HCT116 (cell line): Measurements from ENCODE around the gene RERG. TPM values are rescaled to one million over a fixed set of nuclear protein-coding genes. Genes with fewer than 3 reads are reported as not detected.

ENCODE experiments used
- ATAC-seq: fragments of 200-7000 bp; cut with Tn5 transposase; 2 replicates; pipeline ENCODE4 v1.9.1; 2020; ENCODE audit warnings: mild to moderate bottlenecking, moderate library complexity
- BruUV-seq: library from RNA; stranded (reverse); fragments of 400-500 nt; replicated peaks from 2 replicates; lab custom pipeline; 2021; lab: Mats Ljungman, UMichigan
- CTCF ChIA-PET: fragments of 300-600 bp; sonication (Branson Sonifier 250); formaldehyde crosslinking; loops from one replicate; lab custom pipeline; 2021; ENCODE audit warnings: antibody characterized with exemption; lab: Charles Lee
- POLR2A ChIA-PET: fragments of 300-600, 350-600 bp; sonication (Branson Sonifier 250); formaldehyde crosslinking; loops from one replicate; lab custom pipeline; 2021; ENCODE audit warnings: antibody characterized with exemption; lab: Charles Lee
- RAD21 ChIA-PET, 2 experiments: fragments of 300-600 bp; sonication (Branson Sonifier 250); formaldehyde crosslinking; loops; one replicate each; lab custom pipeline; 2023; ENCODE audit warnings: low total read pairs in 2 of 2; ENCODE audit not compliant: uncharacterized antibody in 2 of 2, unreplicated experiment in 2 of 2, low non-redundant PET in 1 of 2; lab: Charles Lee
- DNase-seq: peaks from one replicate; pipeline ENCODE4 v3.0.0-alpha.2; 2010; ENCODE audit warnings: low read depth, low spot score
- H2AFZ ChIP-seq: fragments of 200-600 bp; shearing (Covaris generic), sonication (generic); 2 replicates; pipeline ENCODE4 v1.6.1; 2017; ENCODE audit warnings: low read depth, mixed run types, mixed read lengths, antibody characterized with exemption, low read length; ENCODE audit not compliant: poor library complexity, severe bottlenecking
- H3K27ac ChIP-seq: 2 replicates; pipeline ENCODE4 v1.5.1; 2012; ENCODE audit warnings: low read depth, low read length
- H3K27me3 ChIP-seq: fragments of 200-600 bp; sonication (generic); 2 replicates; pipeline ENCODE4 v1.6.1; 2016; ENCODE audit warnings: mixed run types, low read length, mixed read lengths; ENCODE audit not compliant: insufficient read depth
- H3K36me3 ChIP-seq, 2 experiments: fragments of 200-500 bp in 1 of 2; fragments of 200-600 bp in 1 of 2; sonication (Bioruptor generic) in 1 of 2; sonication (generic) in 1 of 2; 2 replicates each; pipeline versions ENCODE4 v1.5.1 to v1.6.1; 2014 to 2016; ENCODE audit warnings: low read length in 2 of 2, inconsistent platforms in 1 of 2, mixed read lengths in 1 of 2, mixed run types in 1 of 2; ENCODE audit not compliant: insufficient read depth in 2 of 2, control insufficient read depth in 1 of 2
- H3K4me1 ChIP-seq, 2 experiments: fragments of 200-600 bp in 1 of 2; sonication (generic) in 1 of 2; 2 replicates each; pipeline versions ENCODE4 v1.5.1 to v1.6.1; 2012 to 2017; ENCODE audit warnings: low read length in 2 of 2, inconsistent platforms in 1 of 2, mild to moderate bottlenecking in 1 of 2, mixed read lengths in 1 of 2, mixed run types in 1 of 2, moderate library complexity in 1 of 2; ENCODE audit not compliant: insufficient read depth in 2 of 2, control insufficient read depth in 1 of 2
- H3K4me2 ChIP-seq: fragments of 200-600 bp; sonication (generic); 2 replicates; pipeline ENCODE4 v1.6.1; 2017; ENCODE audit warnings: mixed run types, low read length, mixed read lengths
- H3K4me3 ChIP-seq, 2 experiments: fragments of 200-600 bp in 1 of 2; sonication (generic) in 1 of 2; replicated peaks in 1 of 2; 2 replicates each; pipeline ENCODE4 v1.5.1; 2011 to 2016; ENCODE audit warnings: low read length in 2 of 2, control low read depth in 1 of 2, low read depth in 1 of 2, mild to moderate bottlenecking in 1 of 2, mixed read lengths in 1 of 2, mixed run types in 1 of 2
- H3K79me2 ChIP-seq: fragments of 200-600 bp; sonication (generic); 2 replicates; pipeline ENCODE4 v1.6.1; 2017; ENCODE audit warnings: mild to moderate bottlenecking, mixed run types, low read length, moderate library complexity, mixed read lengths; ENCODE audit not compliant: insufficient read depth
- H3K9ac ChIP-seq: fragments of 200-600 bp; sonication (generic); 2 replicates; pipeline ENCODE4 v1.6.1; 2016; ENCODE audit warnings: low read length, mixed read lengths
- H3K9me2 ChIP-seq: fragments of 200-600 bp; sonication (generic), shearing (Covaris generic); 2 replicates; pipeline ENCODE4 v1.6.1; 2017; ENCODE audit warnings: mixed run types, mild to moderate bottlenecking, moderate library complexity; ENCODE audit not compliant: insufficient read depth
- H3K9me3 ChIP-seq, 2 experiments: fragments of 200-500 bp in 1 of 2; fragments of 200-600 bp in 1 of 2; sonication (Bioruptor generic) in 1 of 2; sonication (generic) in 1 of 2; 2 replicates each; pipeline ENCODE4 v1.6.1; 2014 to 2017; ENCODE audit warnings: low read length in 2 of 2, mixed read lengths in 2 of 2, inconsistent platforms in 1 of 2, low read depth in 1 of 2, mild to moderate bottlenecking in 1 of 2, mixed run types in 1 of 2, moderate library complexity in 1 of 2; ENCODE audit not compliant: control insufficient read depth in 1 of 2, insufficient read depth in 1 of 2
- H4K20me1 ChIP-seq: fragments of 200-600 bp; sonication (generic), shearing (Covaris generic); 2 replicates; pipeline ENCODE4 v1.6.1; 2017; ENCODE audit warnings: mixed run types, mild to moderate bottlenecking, moderate library complexity; ENCODE audit not compliant: insufficient read depth
- CBX3 ChIP-seq: IDR thresholded peaks from 2 replicates; pipeline ENCODE4 v1.6.1; 2012; ENCODE audit warnings: low read depth
- CTCF ChIP-seq, 3 experiments: fragments of 200-600 bp in 1 of 3; sonication (generic) in 1 of 3; IDR thresholded peaks in 2 of 3; conservative IDR thresholded peaks in 1 of 3; 2 replicates each; pipeline ENCODE4 v1.5.1; 2012 to 2017; ENCODE audit warnings: low read depth in 2 of 3, low read length in 2 of 3, antibody characterized with exemption in 1 of 3, borderline replicate concordance in 1 of 3, control low read depth in 1 of 3, mild to moderate bottlenecking in 1 of 3, mixed read lengths in 1 of 3, mixed run types in 1 of 3, moderate library complexity in 1 of 3; ENCODE audit not compliant: insufficient read depth in 1 of 3
- EGR1 ChIP-seq: IDR thresholded peaks from 2 replicates; pipeline ENCODE4 v1.6.1; 2012; ENCODE audit warnings: low read depth
- ELF1 ChIP-seq: IDR thresholded peaks from 2 replicates; pipeline ENCODE4 v1.6.1; 2012; ENCODE audit warnings: low read depth, borderline replicate concordance
- EZH2 ChIP-seq: fragments of 200-600 bp; sonication (generic); IDR thresholded peaks from 2 replicates; pipeline ENCODE4 v1.6.1; 2017; ENCODE audit warnings: antibody characterized with exemption, mixed run types
- EZH2phosphoT487 ChIP-seq: fragments of 200-600 bp; IDR thresholded peaks from 2 replicates; pipeline ENCODE4 v1.6.1; 2018; ENCODE audit warnings: antibody characterized with exemption, borderline replicate concordance
- FOSL1 ChIP-seq: IDR thresholded peaks from 2 replicates; pipeline ENCODE4 v1.6.1; 2012; ENCODE audit warnings: low read depth
- JUND ChIP-seq: IDR thresholded peaks from 2 replicates; pipeline ENCODE4 v1.6.1; 2012
- MAX ChIP-seq: IDR thresholded peaks from 2 replicates; pipeline ENCODE4 v1.6.1; 2012
- POLR2A ChIP-seq: IDR thresholded peaks from 2 replicates; pipeline ENCODE4 v1.7.0; 2011; ENCODE audit warnings: borderline replicate concordance; ENCODE audit not compliant: insufficient read depth, insufficient read length; ENCODE audit errors: extremely low read depth
- POLR2AphosphoS5 ChIP-seq: IDR thresholded peaks from 2 replicates; pipeline ENCODE4 v1.6.1; 2011; ENCODE audit warnings: mild to moderate bottlenecking, low read depth, low read length, moderate library complexity
- SIN3A ChIP-seq: IDR thresholded peaks from 2 replicates; pipeline ENCODE4 v1.6.1; 2012; ENCODE audit warnings: low read depth
- SP1 ChIP-seq: IDR thresholded peaks from 2 replicates; pipeline ENCODE4 v1.6.1; 2012; ENCODE audit warnings: low read depth
- SRF ChIP-seq: IDR thresholded peaks from 2 replicates; pipeline ENCODE4 v1.6.1; 2012; ENCODE audit warnings: low read depth
- TCF7L2 ChIP-seq: IDR thresholded peaks from 2 replicates; pipeline ENCODE4 v1.7.0; 2011; ENCODE audit warnings: borderline replicate concordance, inconsistent platforms; ENCODE audit not compliant: insufficient read depth, insufficient read length; ENCODE audit errors: extremely low read depth
- YY1 ChIP-seq: IDR thresholded peaks from 2 replicates; pipeline ENCODE4 v1.6.1; 2011; ENCODE audit warnings: low read length, low read depth, moderate library complexity, mild to moderate bottlenecking; ENCODE audit not compliant: insufficient replicate concordance; ENCODE audit errors: extremely low read depth
- ZFX ChIP-seq: fragments of 450-650 bp; IDR thresholded peaks from 2 replicates; pipeline ENCODE4 v1.6.1; 2017
- ZNF274 ChIP-seq: fragments of 200-500 bp; sonication (Bioruptor generic); IDR thresholded peaks from 2 replicates; pipeline ENCODE4 v1.6.1; 2014; ENCODE audit warnings: mild to moderate bottlenecking, low read depth, low read length, inconsistent platforms
- intact Hi-C: fragments of 100-400 bp; cut with micrococcal nuclease; formaldehyde crosslinking; loops from 2 replicates; pipeline ENCODE4 v1.10.0; 2022
- total RNA-seq: library from RNA; stranded (reverse); gene quantifications from one replicate; pipeline ENCODE4 v1.2.1, GENCODE V29; 2021; ENCODE audit not compliant: unreplicated experiment

The RERG gene
- total RNA-seq, 1 experiment from 2014 or later = not detected

GRCh38 chr12:15184484-15184883 lies 36.7 kb downstream of the RERG start:
- POLR2A ChIA-PET = no interaction called here
- no peaks in the 10 kb centered on the region for H3K79me2 ChIP-seq
- intact Hi-C loops = no loop called here

GRCh38 chr12:15183821-15184220 lies 37.4 kb downstream of the RERG start:
- CTCF ChIA-PET = interaction anchor here (2.4 kb wide), 1 partner anchor 37 kb away, joined by 12 read pairs; the partner anchor contains the start of gene RERG
- no peak overlapping the region for H3K4me2 ChIP-seq
- H3K79me2 ChIP-seq = no peaks in the 10 kb centered on the region
- TF ChIP-seq CTCF (IDR thresholded peaks at IDR 0.05 in 2 of 3, conservative IDR thresholded peaks at IDR 0.05 in 1 of 3; ENCODE audit: borderline replicate concordance in 1 of 3, insufficient read depth in 1 of 3, low read depth in 2 of 3, low read length in 2 of 3) (no peak), TCF7L2 (no peak), JUND (no peak), ZFX (no peak), EGR1 (no peak), SIN3A (no peak), POLR2AphosphoS5 (no peak), EZH2 (no peak), SP1 (no peak), POLR2A (no peak), ELF1 (no peak)
- DNase-seq (no peak), ATAC-seq (no peak)
- no peaks in the 10 kb centered on the region for H3K4me1 ChIP-seq
- RAD21 ChIA-PET = no interaction called here
- no peak overlapping the region for H2AFZ ChIP-seq
- no peak overlapping the region for H3K4me3 ChIP-seq
- H4K20me1 ChIP-seq = no peaks in the 10 kb centered on the region
- H3K27me3 ChIP-seq = peaks cover 20% of the 10 kb centered on the region
- BruUV-seq = no TSS peak
- no peaks in the 10 kb centered on the region for H3K9me3 ChIP-seq
- intact Hi-C loops = no loop called here
- H3K27ac ChIP-seq = no peak overlapping the region
- POLR2A ChIA-PET = no interaction called here
- no peak overlapping the region for H3K9ac ChIP-seq
- no peaks in the 10 kb centered on the region for H3K9me2 ChIP-seq
- H3K36me3 ChIP-seq = no peaks in the 10 kb centered on the region

More at GRCh38 chr12:15184484-15184883, 36.7 kb downstream of the RERG start:
- no peaks in the 10 kb centered on the region for H3K36me3 ChIP-seq
- no peak overlapping the region for H2AFZ ChIP-seq
- H3K27ac ChIP-seq = no peak overlapping the region
- CTCF ChIA-PET = no interaction called here
- H3K9ac ChIP-seq = no peak overlapping the region
- no peaks in the 10 kb centered on the region for H4K20me1 ChIP-seq
- no peak for DNase-seq
- no peaks in the 10 kb centered on the region for H3K4me1 ChIP-seq
- H3K4me2 ChIP-seq = no peak overlapping the region
- peaks cover 14% of the 10 kb centered on the region for H3K27me3 ChIP-seq
- no peaks in the 10 kb centered on the region for H3K9me2 ChIP-seq
- no peak overlapping the region for H3K4me3 ChIP-seq
- RAD21 ChIA-PET = no interaction called here
- BruUV-seq = no TSS peak
- TF ChIP-seq FOSL1 (no peak), ZNF274 (no peak), YY1 (no peak), EGR1 (no peak), CBX3 (no peak), MAX (no peak), TCF7L2 (no peak), EZH2phosphoT487 (no peak), SRF (no peak)
- TF ChIP-seq, all 23 proteins: peak for 0
- ATAC-seq = no peak
- H3K9me3 ChIP-seq = no peaks in the 10 kb centered on the region
